Measurements from ENCODE around the gene GLYAT.

Gene GLYAT

GRCh38 chr11:58770166-58770565 is 38.4 kb upstream of the GLYAT start:
- no peak overlapping the region for H3K27ac ChIP-seq (ENCODE audit: low read depth, low read length, severe bottlenecking)
- peaks cover 24% of the 10 kb centered on the region for H3K9me3 ChIP-seq (ENCODE audit: control insufficient read depth, low read length)
- H3K36me3 ChIP-seq (ENCODE audit: control insufficient read depth, insufficient read depth, low read length) = no peaks in the 10 kb centered on the region
- 80% methylated on average over 1 of the region's 2 CpGs; no CpG with 5 or more reads in 1 of the 2 experiments for WGBS, 2 experiments (ENCODE audit: insufficient coverage in 2 of 2)
- no peak overlapping the region for H3K4me3 ChIP-seq (ENCODE audit: extremely low read depth, insufficient read depth, low read length, poor library complexity, severe bottlenecking)
- H3K4me1 ChIP-seq (ENCODE audit: control insufficient read depth, insufficient read depth, low read length, poor library complexity, severe bottlenecking) = no peaks in the 10 kb centered on the region

GRCh38 chr11:58769308-58769707 is 37.6 kb upstream of the GLYAT start:
- Histone ChIP-seq H3K4me3 (ENCODE audit: extremely low read depth, insufficient read depth, low read length, poor library complexity, severe bottlenecking) (no peak overlapping the region), H3K9me3 (ENCODE audit: control insufficient read depth, low read length) (peaks cover 24% of the 10 kb centered on the region), H3K36me3 (ENCODE audit: control insufficient read depth, insufficient read depth, low read length) (no peaks in the 10 kb centered on the region), H3K4me1 (ENCODE audit: control insufficient read depth, insufficient read depth, low read length, poor library complexity, severe bottlenecking) (no peaks in the 10 kb centered on the region), H3K27ac (ENCODE audit: low read depth, low read length, severe bottlenecking) (no peak overlapping the region)
- WGBS, 2 experiments (ENCODE audit: insufficient coverage in 2 of 2) = no CpG with 5 or more reads among the region's 2 CpGs

- no peaks in the 10 kb centered on the region for H3K4me1 ChIP-seq (ENCODE audit: control insufficient read depth, insufficient read depth, low read length, poor library complexity, severe bottlenecking)
- H3K9me3 ChIP-seq (ENCODE audit: control insufficient read depth, low read length) = peaks cover 30% of the 10 kb centered on the region
- no peak overlapping the region for H3K4me3 ChIP-seq (ENCODE audit: extremely low read depth, insufficient read depth, low read length, poor library complexity, severe bottlenecking)
- H3K27ac ChIP-seq (ENCODE audit: low read depth, low read length, severe bottlenecking) = no peak overlapping the region
- WGBS, 2 experiments (ENCODE audit: insufficient coverage in 2 of 2) = 77 to 80% methylated on average over 1 to 2 of the region's 2 CpGs
- H3K36me3 ChIP-seq (ENCODE audit: control insufficient read depth, insufficient read depth, low read length) = no peaks in the 10 kb centered on the region
Observed at GRCh38 chr11:58768137-58768536, 36.4 kb upstream of the GLYAT start.

GRCh38 chr11:58765078-58765477 is 33.3 kb upstream of the GLYAT start:
- WGBS, 2 experiments (ENCODE audit: insufficient coverage in 2 of 2) = 67 to 86% methylated on average over 1 of the region's 1 CpG

DNA sequence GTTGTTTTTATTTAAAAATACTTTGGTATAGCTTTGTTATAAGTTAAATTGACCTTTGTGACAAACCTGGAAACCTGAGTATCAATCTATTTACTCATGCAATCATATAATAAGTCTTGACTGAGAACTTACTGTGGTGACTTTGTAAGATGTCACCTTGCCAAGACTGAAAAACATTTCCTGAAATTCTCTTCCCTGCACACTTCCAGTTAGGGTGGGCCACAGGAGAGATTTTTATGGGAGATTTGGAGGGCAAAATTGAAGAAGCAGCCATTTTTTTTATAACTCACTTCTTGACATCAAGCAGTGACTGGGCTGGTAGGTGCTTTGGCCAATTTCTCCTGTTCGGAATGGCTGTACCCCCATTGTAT is 31.4 kb upstream of the GLYAT start:
- Histone ChIP-seq H3K27ac (ENCODE audit: low read depth, low read length, severe bottlenecking) (no peak overlapping the region), H3K36me3 (ENCODE audit: control insufficient read depth, insufficient read depth, low read length) (no peaks in the 10 kb centered on the region), H3K4me1 (ENCODE audit: control insufficient read depth, insufficient read depth, low read length, poor library complexity, severe bottlenecking) (no peaks in the 10 kb centered on the region), H3K9me3 (ENCODE audit: control insufficient read depth, low read length) (peaks cover 6% of the 10 kb centered on the region), H3K4me3 (ENCODE audit: extremely low read depth, insufficient read depth, low read length, poor library complexity, severe bottlenecking) (no peak overlapping the region)
- 100% methylated on average over 1 of the region's 1 CpG for WGBS, 2 experiments (ENCODE audit: insufficient coverage in 2 of 2)

More at GRCh38 chr11:58765078-58765477, 33.3 kb upstream of the GLYAT start:
- no peak overlapping the region for H3K27ac ChIP-seq (ENCODE audit: low read depth, low read length, severe bottlenecking)
- H3K4me1 ChIP-seq (ENCODE audit: control insufficient read depth, insufficient read depth, low read length, poor library complexity, severe bottlenecking) = no peaks in the 10 kb centered on the region
- H3K4me3 ChIP-seq (ENCODE audit: extremely low read depth, insufficient read depth, low read length, poor library complexity, severe bottlenecking) = no peak overlapping the region
- no peaks in the 10 kb centered on the region for H3K36me3 ChIP-seq (ENCODE audit: control insufficient read depth, insufficient read depth, low read length)
- peaks cover 18% of the 10 kb centered on the region for H3K9me3 ChIP-seq (ENCODE audit: control insufficient read depth, low read length)

- no peak overlapping the region for H3K4me3 ChIP-seq (ENCODE audit: extremely low read depth, insufficient read depth, low read length, poor library complexity, severe bottlenecking)
- 73 to 76% methylated on average over 2 of the region's 6 CpGs for WGBS, 2 experiments (ENCODE audit: insufficient coverage in 2 of 2)
- no peaks in the 10 kb centered on the region for H3K36me3 ChIP-seq (ENCODE audit: control insufficient read depth, insufficient read depth, low read length)
- no peaks in the 10 kb centered on the region for H3K4me1 ChIP-seq (ENCODE audit: control insufficient read depth, insufficient read depth, low read length, poor library complexity, severe bottlenecking)
- no peak overlapping the region for H3K27ac ChIP-seq (ENCODE audit: low read depth, low read length, severe bottlenecking)
- peaks cover 6% of the 10 kb centered on the region for H3K9me3 ChIP-seq (ENCODE audit: control insufficient read depth, low read length)
Observed at GRCh38 chr11:58762284-58763119, 30.8 kb upstream of the GLYAT start.

- H3K4me1 ChIP-seq (ENCODE audit: control insufficient read depth, insufficient read depth, low read length, poor library complexity, severe bottlenecking) = no peaks in the 10 kb centered on the region
- H3K9me3 ChIP-seq (ENCODE audit: control insufficient read depth, low read length) = peaks cover 6% of the 10 kb centered on the region
- no peak overlapping the region for H3K4me3 ChIP-seq (ENCODE audit: extremely low read depth, insufficient read depth, low read length, poor library complexity, severe bottlenecking)
- no peak overlapping the region for H3K27ac ChIP-seq (ENCODE audit: low read depth, low read length, severe bottlenecking)
- no peaks in the 10 kb centered on the region for H3K36me3 ChIP-seq (ENCODE audit: control insufficient read depth, insufficient read depth, low read length)
Observed at GRCh38 chr11:58757439-58757838, 25.7 kb upstream of the GLYAT start.

DNA sequence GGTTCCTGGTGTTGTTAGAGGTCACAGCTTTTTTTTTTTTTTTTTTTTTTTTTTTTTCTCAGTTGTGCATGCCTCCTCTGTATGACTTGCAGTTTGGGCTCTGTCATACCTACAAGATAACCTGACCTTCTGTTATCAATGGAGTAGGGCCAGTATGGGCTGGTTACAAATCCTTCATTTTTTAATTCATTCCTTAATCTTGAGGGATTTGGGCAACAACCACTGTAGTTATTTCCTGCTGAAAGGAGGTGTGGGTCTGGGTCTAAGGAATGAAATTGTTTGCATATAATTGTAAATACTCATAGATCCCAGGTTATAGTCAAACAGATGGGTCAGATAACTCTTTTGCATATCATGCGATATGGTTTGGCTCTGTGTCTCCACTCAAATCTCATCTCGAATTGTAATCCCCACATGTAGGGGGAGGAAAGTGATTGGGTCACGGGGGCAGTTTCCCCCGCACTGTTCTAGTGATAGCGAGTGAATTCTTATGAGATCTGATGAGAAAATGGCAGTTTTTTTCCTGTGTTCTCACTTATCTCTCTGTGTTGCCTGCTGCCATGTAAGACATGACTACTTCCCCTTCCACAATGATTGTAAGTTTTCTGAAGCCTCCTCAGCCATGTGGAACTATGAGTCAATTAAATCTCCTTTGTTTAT is 14.1 kb upstream of the GLYAT start:
- WGBS, 2 experiments (ENCODE audit: insufficient coverage in 2 of 2) = 80% methylated on average over 1 of the region's 5 CpGs; no CpG with 5 or more reads in 1 of the 2 experiments
- Histone ChIP-seq H3K9me3 (ENCODE audit: control insufficient read depth, low read length) (peaks cover 26% of the 10 kb centered on the region), H3K27ac (ENCODE audit: low read depth, low read length, severe bottlenecking) (no peak overlapping the region)

GRCh38 chr11:58744988-58745704 is 13.4 kb upstream of the GLYAT start:
- Histone ChIP-seq H3K36me3 (ENCODE audit: control insufficient read depth, insufficient read depth, low read length) (no peaks in the 10 kb centered on the region), H3K9me3 (ENCODE audit: control insufficient read depth, low read length) (peaks cover 30% of the 10 kb centered on the region), H3K4me3 (ENCODE audit: extremely low read depth, insufficient read depth, low read length, poor library complexity, severe bottlenecking) (no peak overlapping the region), H3K27ac (ENCODE audit: low read depth, low read length, severe bottlenecking) (no peak overlapping the region), H3K4me1 (ENCODE audit: control insufficient read depth, insufficient read depth, low read length, poor library complexity, severe bottlenecking) (no peaks in the 10 kb centered on the region)

More for the DNA sequence above, 14.1 kb upstream of the GLYAT start:
- Histone ChIP-seq H3K4me3 (ENCODE audit: extremely low read depth, insufficient read depth, low read length, poor library complexity, severe bottlenecking) (no peak overlapping the region), H3K36me3 (ENCODE audit: control insufficient read depth, insufficient read depth, low read length) (no peaks in the 10 kb centered on the region), H3K4me1 (ENCODE audit: control insufficient read depth, insufficient read depth, low read length, poor library complexity, severe bottlenecking) (no peaks in the 10 kb centered on the region)

DNA sequence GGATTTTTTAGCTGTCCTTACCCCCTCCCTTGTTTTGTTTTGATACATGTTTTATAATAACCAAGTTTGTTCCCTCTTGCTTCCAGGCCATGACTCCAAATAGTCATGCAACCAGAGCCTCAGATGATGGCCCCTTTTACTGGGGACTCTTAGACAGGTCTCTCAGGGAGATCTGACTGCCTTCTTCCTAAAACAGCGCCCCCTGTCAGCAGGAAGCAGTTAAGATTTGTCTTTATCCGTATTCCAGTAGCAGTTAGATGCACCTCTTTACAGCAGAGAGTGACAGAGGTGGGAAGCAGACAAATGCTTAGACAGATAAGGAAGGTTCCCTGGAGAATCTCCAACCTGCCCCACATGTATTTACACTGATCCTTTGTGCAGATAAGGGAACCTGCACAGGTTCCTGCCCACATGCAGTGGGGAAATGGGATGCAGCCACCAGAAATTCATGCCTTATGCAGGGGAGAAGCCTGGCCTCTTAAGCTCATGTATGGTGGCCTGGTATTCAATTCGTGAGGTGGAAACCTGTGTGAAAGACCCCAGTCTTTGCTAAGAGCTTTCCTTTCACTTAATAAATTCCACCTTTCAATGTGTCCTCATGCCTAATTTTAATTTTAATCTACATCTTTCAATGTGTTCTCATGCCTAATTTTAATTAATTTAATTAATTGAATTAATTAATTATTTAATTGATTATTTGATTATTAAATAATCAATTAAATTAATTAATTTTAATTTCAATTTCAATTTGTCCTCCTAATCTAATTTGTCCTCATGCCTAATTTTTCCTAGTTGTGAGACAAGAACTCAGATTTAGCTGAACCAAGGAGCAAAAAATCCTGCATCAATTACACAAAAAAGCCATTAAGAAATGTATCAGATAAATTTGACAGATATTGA is 11.5 kb upstream of the GLYAT start:
- Histone ChIP-seq H3K36me3 (ENCODE audit: control insufficient read depth, insufficient read depth, low read length) (no peaks in the 10 kb centered on the region), H3K4me3 (ENCODE audit: extremely low read depth, insufficient read depth, low read length, poor library complexity, severe bottlenecking) (no peak overlapping the region), H3K4me1 (ENCODE audit: control insufficient read depth, insufficient read depth, low read length, poor library complexity, severe bottlenecking) (no peaks in the 10 kb centered on the region), H3K27ac (ENCODE audit: low read depth, low read length, severe bottlenecking) (no peak overlapping the region), H3K9me3 (ENCODE audit: control insufficient read depth, low read length) (peaks cover 25% of the 10 kb centered on the region)
- 71 to 100% methylated on average over 1 of the region's 3 CpGs for WGBS, 2 experiments (ENCODE audit: insufficient coverage in 2 of 2)
